Left lung (tissue), 10 donors: Measurements from ENCODE around the gene CEP43. TPM values are rescaled to one million over a fixed set of nuclear protein-coding genes. Genes with fewer than 3 reads are reported as not detected.
A peak's percentile ranks its signal among the peaks of the same experiment; 100 is the strongest.

Experiments
- ATAC-seq: fragments of 200-7000 bp; cut with Tn5 transposase; one replicate; pipeline ENCODE4 v1.9.1; 2020; ENCODE audit warnings: moderate library complexity
- DNase-seq, 4 donors: peaks; one replicate each; pipeline ENCODE4 v3.0.0-alpha.2; 2013 to 2020
- H3K27ac ChIP-seq, 2 donors: fragments of 200-600 bp; sonication (generic) in 1 of 2; one replicate each; pipeline versions ENCODE4 v1.5.0 to v1.8.0; 2020 to 2021
- H3K27me3 ChIP-seq, 2 donors: fragments of 200-600 bp; sonication (generic) in 1 of 2; one replicate each; pipeline versions ENCODE4 v1.5.0 to v1.8.0; 2020 to 2021
- H3K36me3 ChIP-seq, 2 donors: fragments of 200-600 bp; sonication (generic) in 1 of 2; one replicate each; pipeline versions ENCODE4 v1.5.0 to v1.8.0; 2020 to 2021
- H3K4me1 ChIP-seq, 2 donors: fragments of 200-600 bp; one replicate each; pipeline ENCODE4 v1.8.0; 2021
- H3K4me3 ChIP-seq, 2 donors: fragments of 200-600 bp; sonication (generic) in 1 of 2; one replicate each; pipeline versions ENCODE4 v1.5.0 to v1.8.0; 2020 to 2021; ENCODE audit warnings: mild to moderate bottlenecking in 1 of 2
- H3K9me3 ChIP-seq, 2 donors: fragments of 200-600 bp; sonication (generic) in 1 of 2; one replicate each; pipeline versions ENCODE4 v1.5.0 to v1.8.0; 2020 to 2021
- intact Hi-C, 2 donors: fragments of 100-400 bp; cut with DNase I; formaldehyde crosslinking; loops; one replicate each; pipeline versions ENCODE4 v1.11.2 to v1.14.2; 2022
- polyA plus RNA-seq, 6 donors: library from polyadenylated mRNA; unstranded; fragments of 120-200 nt; gene quantifications; one replicate each; pipeline ENCODE4 v1.2.1, GENCODE V29; 2013; ENCODE audit not compliant: insufficient read length in 6 of 6
- total RNA-seq, 2 donors: library from RNA; stranded (reverse); fragmentation: NEBNext Ultra II Directional; extraction: Animal tissue kit (Norgen Biotek cat#: 25700); gene quantifications; one replicate each; pipeline ENCODE4 v1.2.1, GENCODE V29; 2021
- TF ChIP-seq, protein P1 (sequence below), 2 donors: fragments of 200-600 bp; sonication (generic) in 1 of 2; IDR thresholded peaks; one replicate each; pipeline versions ENCODE4 v1.5.0 to v1.8.0; 2021; ENCODE audit warnings: antibody characterized with exemption in 2 of 2
- donor health status: DM: no; HTN: yes; CAD: no.
- donor health status: DM: no; HTN: no; CAD: no.

CEP43 gene
- total and polyA plus RNA-seq, 8 donors, result 15.3 to 50.6 (median 45.3) TPM

- TF ChIP-seq, protein P1, sequence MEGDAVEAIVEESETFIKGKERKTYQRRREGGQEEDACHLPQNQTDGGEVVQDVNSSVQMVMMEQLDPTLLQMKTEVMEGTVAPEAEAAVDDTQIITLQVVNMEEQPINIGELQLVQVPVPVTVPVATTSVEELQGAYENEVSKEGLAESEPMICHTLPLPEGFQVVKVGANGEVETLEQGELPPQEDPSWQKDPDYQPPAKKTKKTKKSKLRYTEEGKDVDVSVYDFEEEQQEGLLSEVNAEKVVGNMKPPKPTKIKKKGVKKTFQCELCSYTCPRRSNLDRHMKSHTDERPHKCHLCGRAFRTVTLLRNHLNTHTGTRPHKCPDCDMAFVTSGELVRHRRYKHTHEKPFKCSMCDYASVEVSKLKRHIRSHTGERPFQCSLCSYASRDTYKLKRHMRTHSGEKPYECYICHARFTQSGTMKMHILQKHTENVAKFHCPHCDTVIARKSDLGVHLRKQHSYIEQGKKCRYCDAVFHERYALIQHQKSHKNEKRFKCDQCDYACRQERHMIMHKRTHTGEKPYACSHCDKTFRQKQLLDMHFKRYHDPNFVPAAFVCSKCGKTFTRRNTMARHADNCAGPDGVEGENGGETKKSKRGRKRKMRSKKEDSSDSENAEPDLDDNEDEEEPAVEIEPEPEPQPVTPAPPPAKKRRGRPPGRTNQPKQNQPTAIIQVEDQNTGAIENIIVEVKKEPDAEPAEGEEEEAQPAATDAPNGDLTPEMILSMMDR (IDR thresholded peaks at IDR 0.05), result no peak
- no peak for DNase-seq
- H3K36me3 ChIP-seq, result peaks cover 0 to 58% of the 10 kb centered on the region in 2 donors
- intact Hi-C loops, result no loop called here
- no peaks in the 10 kb centered on the region for H3K9me3 ChIP-seq
- H3K27ac ChIP-seq, result no peak overlapping the region
- no peaks in the 10 kb centered on the region for H3K27me3 ChIP-seq
- H3K4me3 ChIP-seq, result no peak overlapping the region
- no peaks in the 10 kb centered on the region for H3K4me1 ChIP-seq
- no peak for ATAC-seq
These were observed 34.9 kb downstream of the CEP43 start for GRCh38 chr6:167034056-167034455.

DNA sequence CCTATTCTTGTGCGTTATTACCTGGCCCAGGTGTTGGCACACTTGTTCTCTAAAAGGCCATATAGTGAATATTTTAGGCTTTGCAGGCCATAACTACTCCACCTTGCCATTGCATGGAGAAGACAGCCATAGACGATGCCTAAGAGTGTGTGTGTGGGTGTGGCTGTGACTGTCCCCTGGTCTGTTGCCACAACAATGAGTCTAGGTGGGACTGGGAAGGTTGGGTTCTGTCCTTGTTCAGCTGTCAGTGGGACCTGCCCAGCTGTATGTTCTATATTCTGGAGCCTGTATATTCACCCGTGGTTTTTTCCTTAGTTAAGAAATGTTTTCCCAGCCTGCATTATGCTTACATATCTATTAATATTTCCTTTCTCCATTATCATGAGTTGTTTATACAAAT, 38.6 kb downstream of the CEP43 start:
- DNase-seq (no peak), ATAC-seq (no peak)
- Histone ChIP-seq H3K36me3 (peaks cover 0 to 46% of the 10 kb centered on the region in 2 donors), H3K4me1 (no peaks in the 10 kb centered on the region), H3K4me3 (no peak overlapping the region), H3K9me3 (no peaks in the 10 kb centered on the region), H3K27ac (no peak overlapping the region), H3K27me3 (no peaks in the 10 kb centered on the region)
- TF ChIP-seq, protein P1 (IDR thresholded peaks at IDR 0.05), result no peak
- intact Hi-C loops, result no loop called here

DNA sequence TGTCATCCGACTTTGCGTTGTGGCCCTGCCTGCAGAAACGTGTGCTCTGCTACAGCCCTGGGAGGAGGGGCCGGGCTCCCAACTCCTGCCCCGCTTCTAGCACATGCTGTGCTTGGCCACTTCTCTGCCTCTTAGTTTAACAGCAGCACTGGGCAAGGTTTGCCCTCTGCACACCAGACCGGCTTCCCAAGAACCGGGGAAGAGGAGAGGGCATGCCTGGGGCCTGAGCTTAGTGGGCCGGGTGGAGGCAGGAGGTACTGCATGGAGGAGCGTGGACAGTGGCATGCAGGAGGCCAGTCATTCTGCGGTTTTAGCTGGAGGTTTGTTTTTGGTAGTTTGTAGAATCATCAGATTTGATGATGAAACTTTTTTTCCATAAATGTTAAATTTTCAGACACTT, 45.5 kb downstream of the CEP43 start:
- TF ChIP-seq, protein P1 (IDR thresholded peaks at IDR 0.05), result no peak
- Histone ChIP-seq H3K9me3 (no peaks in the 10 kb centered on the region), H3K36me3 (peaks cover 0 to 1% of the 10 kb centered on the region in 2 donors), H3K27me3 (no peaks in the 10 kb centered on the region), H3K4me3 (no peak overlapping the region), H3K4me1 (peaks cover 0 to 6% of the 10 kb centered on the region in 2 donors), H3K27ac (no peak overlapping the region)
- DNase-seq, result no peak
- intact Hi-C loops, result no loop called here
- no peak for ATAC-seq

- Histone ChIP-seq H3K9me3 (no peaks in the 10 kb centered on the region), H3K27me3 (no peaks in the 10 kb centered on the region), H3K4me3 (no peak overlapping the region), H3K36me3 (no peaks in the 10 kb centered on the region), H3K4me1 (peaks cover 0 to 6% of the 10 kb centered on the region in 2 donors), H3K27ac (no peak overlapping the region)
- intact Hi-C loops, result no loop called here
- TF ChIP-seq, protein P1 (IDR thresholded peaks at IDR 0.05), result peak in 1 of 2 donors; percentile 9
- ATAC-seq (no peak), DNase-seq (no peak)
These were observed 46.8 kb downstream of the CEP43 start for GRCh38 chr6:167045828-167046580.

DNA sequence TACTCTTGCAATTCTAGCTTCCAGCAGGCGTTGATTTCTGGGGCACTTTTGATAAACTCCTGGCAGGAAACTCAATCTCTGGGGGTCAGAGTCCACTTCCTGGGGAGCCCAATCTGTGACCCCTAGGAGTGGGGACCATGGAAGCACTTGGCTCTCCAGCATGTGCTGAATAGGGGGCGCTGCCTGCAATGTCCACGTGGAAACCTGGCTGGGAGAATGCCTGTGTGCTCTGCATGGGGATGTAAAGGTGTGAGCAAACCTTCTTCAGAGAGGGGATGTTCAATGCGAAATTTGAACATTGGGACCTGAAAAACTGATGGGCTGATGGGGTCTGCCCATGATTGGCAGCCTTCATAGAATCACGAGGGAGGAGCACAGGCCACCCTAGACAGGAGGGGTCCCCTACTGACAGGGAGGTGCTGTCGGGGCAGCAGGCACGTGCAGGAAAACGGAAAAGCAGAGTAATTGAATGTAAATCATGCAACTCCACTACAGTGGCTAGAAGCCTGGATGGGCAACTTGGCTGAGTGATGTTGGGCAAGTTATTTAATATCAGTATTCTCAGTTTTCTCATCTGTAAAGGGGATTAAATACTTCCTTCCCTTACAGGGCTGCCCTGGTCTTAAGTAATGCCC, 47.8 kb downstream of the CEP43 start:
- H3K4me3 ChIP-seq, result no peak overlapping the region
- H3K4me1 ChIP-seq, result peaks cover 0 to 6% of the 10 kb centered on the region in 2 donors
- no peaks in the 10 kb centered on the region for H3K36me3 ChIP-seq
- H3K27me3 ChIP-seq, result no peaks in the 10 kb centered on the region
- peak overlapping the region in 1 of 2 donors; percentile 64 for H3K27ac ChIP-seq
- TF ChIP-seq, protein P1 (IDR thresholded peaks at IDR 0.05), result no peak
- DNase-seq, result no peak
- no peaks in the 10 kb centered on the region for H3K9me3 ChIP-seq
- ATAC-seq, result no peak
- intact Hi-C loops, result no loop called here
